Ascending aorta (tissue), 2 donors: ENCODE results near the gene IDS. TPM values are rescaled to one million over a fixed set of nuclear protein-coding genes. Genes with fewer than 3 reads are reported as not detected.
"Not testable (repeated sequence)": the region's sequence is repeated elsewhere in the genome, so short reads cannot be mapped to it uniquely, and the experiment has no call there.

ENCODE experiments used
- DNase-seq, 2 donors: peaks; one replicate each; pipeline ENCODE4 v3.0.0-alpha.2; 2019; ENCODE audit warnings: low spot score in 2 of 2
- H3K27ac ChIP-seq, 2 donors: fragments of 200-600 bp; sonication (generic); one replicate each; pipeline ENCODE4 v1.5.1; 2016 to 2017; ENCODE audit warnings: mild to moderate bottlenecking in 1 of 2
- H3K27me3 ChIP-seq: fragments of 200-600 bp; sonication (generic); one replicate; pipeline ENCODE4 v1.5.1; 2017
- H3K36me3 ChIP-seq, 2 donors: fragments of 200-600 bp; sonication (generic); one replicate each; pipeline ENCODE4 v1.5.1; 2016
- H3K4me1 ChIP-seq, 2 donors: fragments of 200-600 bp; sonication (generic); one replicate each; pipeline ENCODE4 v1.5.1; 2016 to 2017; ENCODE audit warnings: mild to moderate bottlenecking in 1 of 2
- H3K4me3 ChIP-seq, 2 donors: fragments of 200-600 bp; sonication (generic); one replicate each; pipeline ENCODE4 v1.5.1; 2016 to 2017; ENCODE audit warnings: mild to moderate bottlenecking in 1 of 2
- H3K9me3 ChIP-seq, 2 donors: fragments of 200-600 bp; sonication (generic); one replicate each; pipeline ENCODE4 v1.5.1; 2016
- CTCF ChIP-seq, 3 experiments: fragments of 200-600 bp in 2 of 3; fragments of 450-650 bp in 1 of 3; sonication (generic) in 2 of 3; IDR thresholded peaks; one replicate each; pipeline ENCODE4 v1.5.1; 2016 to 2019; ENCODE audit warnings: antibody characterized with exemption in 3 of 3, mild to moderate bottlenecking in 1 of 3, moderate library complexity in 1 of 3
- intact Hi-C: fragments of 100-400 bp; cut with DNase I; formaldehyde crosslinking; loops from one replicate; pipeline ENCODE4 v1.15.1; 2023
- total RNA-seq: library from RNA; depleted of rRNA; stranded (reverse); fragments of >200 nt; gene quantifications from one replicate; pipeline ENCODE4 v1.1.0, GENCODE V29; 2016

Gene IDS
- total RNA-seq, 1 donor from 2014 or later = 82.7 TPM

DNA sequence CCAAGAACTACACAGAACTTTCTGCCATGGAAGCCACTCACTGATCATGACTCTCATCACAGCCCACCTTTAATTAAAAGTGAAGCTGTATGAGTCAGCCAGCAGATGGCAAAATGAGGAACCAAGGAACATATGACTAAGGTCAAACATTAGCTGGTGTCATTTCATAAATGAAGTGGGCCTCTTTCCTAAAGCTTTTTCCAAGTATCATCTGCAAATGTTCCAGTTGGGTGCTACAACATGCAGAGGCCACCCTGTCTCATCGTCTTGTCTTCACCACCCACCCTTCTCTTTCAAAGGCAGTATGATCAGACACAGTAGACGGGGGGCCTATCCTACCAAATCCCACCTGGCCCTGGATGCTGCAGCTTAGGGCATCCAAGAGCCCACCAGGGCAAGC is 26.5 kb upstream of the IDS start:
- Histone ChIP-seq H3K27me3 (no peaks in the 10 kb centered on the region), H3K4me3 (no peak overlapping the region), H3K36me3 (no peaks in the 10 kb centered on the region), H3K27ac (no peak overlapping the region), H3K4me1 (no peaks in the 10 kb centered on the region), H3K9me3 (no peaks in the 10 kb centered on the region)
- no peak for TF ChIP-seq CTCF (IDR thresholded peaks at IDR 0.05)
- no peak for DNase-seq
- intact Hi-C loops = no loop called here

DNA sequence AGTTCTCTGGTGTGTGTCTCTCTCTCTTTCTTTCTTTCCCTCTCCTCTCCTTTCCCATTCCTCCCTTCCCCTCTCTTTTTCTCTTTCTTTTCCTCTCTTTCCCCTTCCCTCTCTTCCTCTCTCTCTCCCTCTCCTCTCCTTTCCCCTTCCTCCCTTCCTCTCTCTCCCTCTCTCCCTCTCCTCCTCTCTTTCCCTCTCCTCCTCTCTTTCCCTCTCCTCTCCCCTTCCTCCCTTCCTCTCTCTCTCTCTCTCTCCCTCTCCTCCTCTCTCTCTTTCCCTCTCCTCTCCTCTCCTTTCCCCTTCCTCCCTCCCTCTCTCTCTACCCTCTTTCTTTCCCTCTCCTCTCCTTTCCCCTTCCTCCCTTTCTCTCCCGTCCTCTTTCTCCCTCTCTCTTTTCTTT is 23.3 kb upstream of the IDS start:
- no peaks in the 10 kb centered on the region for H3K9me3 ChIP-seq
- no peak overlapping the region for H3K27ac ChIP-seq
- TF ChIP-seq CTCF (IDR thresholded peaks at IDR 0.05) = no peak
- H3K36me3 ChIP-seq = no peaks in the 10 kb centered on the region
- no peak for DNase-seq
- intact Hi-C loops = no loop called here
- no peak overlapping the region for H3K4me3 ChIP-seq
- H3K4me1 ChIP-seq = no peaks in the 10 kb centered on the region
- no peaks in the 10 kb centered on the region for H3K27me3 ChIP-seq

GRCh38 chrX:149527705-149528104 is 22.6 kb upstream of the IDS start:
- TF ChIP-seq CTCF (IDR thresholded peaks at IDR 0.05) = peak; percentile 33 to 53 (median 44)
- no peak overlapping the region for H3K27ac ChIP-seq
- H3K27me3 ChIP-seq = no peaks in the 10 kb centered on the region
- intact Hi-C loops = no loop called here
- H3K36me3 ChIP-seq = no peaks in the 10 kb centered on the region
- H3K4me3 ChIP-seq = no peak overlapping the region
- no peaks in the 10 kb centered on the region for H3K9me3 ChIP-seq
- no peaks in the 10 kb centered on the region for H3K4me1 ChIP-seq
- DNase-seq = no peak

DNA sequence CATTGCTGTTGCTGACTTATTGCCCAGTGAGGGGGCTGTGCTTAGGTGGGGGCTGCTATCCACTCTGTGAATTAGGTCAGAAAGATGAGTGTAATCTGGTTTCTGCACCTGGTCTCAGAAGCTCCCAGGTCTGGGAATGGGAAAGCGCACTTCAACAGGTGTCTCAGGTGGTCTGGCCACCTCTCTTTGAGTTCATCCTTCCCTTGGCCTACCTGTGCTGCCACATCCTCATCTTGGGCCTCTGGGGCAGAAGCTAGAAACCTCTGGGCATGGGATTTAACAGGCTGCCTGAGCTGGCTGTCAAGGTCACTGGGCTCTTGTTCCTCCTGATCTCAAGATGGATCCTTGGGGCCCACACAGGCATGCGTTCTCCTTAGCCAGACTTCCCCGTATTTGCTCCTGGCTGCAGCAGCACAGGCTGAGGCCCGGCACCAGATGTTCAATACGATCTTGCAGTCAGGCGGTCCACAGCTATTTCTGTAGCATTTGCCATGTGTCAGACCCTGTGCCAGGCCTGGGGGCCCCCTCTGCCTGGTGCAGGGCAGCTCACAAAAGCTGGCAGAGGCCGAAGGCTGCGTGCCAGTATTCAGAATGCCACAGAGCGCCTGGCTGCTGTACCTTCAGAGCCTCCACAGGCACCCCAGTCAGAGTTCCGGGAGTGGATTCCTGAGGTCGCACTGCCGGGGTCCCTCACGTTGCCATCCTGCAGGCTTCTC is 21.4 kb upstream of the IDS start:
- H3K4me3 ChIP-seq, H3K36me3 ChIP-seq, H3K27me3 ChIP-seq, DNase-seq, intact Hi-C loops, H3K4me1 ChIP-seq, H3K9me3 ChIP-seq: not testable (repeated sequence)
- peak overlapping the region; percentile 27 to 66 for H3K27ac ChIP-seq

GRCh38 chrX:149525903-149526302 is 20.8 kb upstream of the IDS start:
- H3K4me1 ChIP-seq, H3K27me3 ChIP-seq, DNase-seq, intact Hi-C loops, H3K4me3 ChIP-seq, H3K36me3 ChIP-seq, H3K9me3 ChIP-seq: not testable (repeated sequence)
- H3K27ac ChIP-seq = peak overlapping the region; percentile 27 to 66

GRCh38 chrX:149525389-149525788 is 20.3 kb upstream of the IDS start:
- intact Hi-C loops, H3K4me3 ChIP-seq, H3K4me1 ChIP-seq, H3K27me3 ChIP-seq, H3K9me3 ChIP-seq, H3K36me3 ChIP-seq: not testable (repeated sequence)
- DNase-seq = peak; percentile 48 to 75
- H3K27ac ChIP-seq = peak overlapping the region in 1 of 2 donors; percentile 66

DNA sequence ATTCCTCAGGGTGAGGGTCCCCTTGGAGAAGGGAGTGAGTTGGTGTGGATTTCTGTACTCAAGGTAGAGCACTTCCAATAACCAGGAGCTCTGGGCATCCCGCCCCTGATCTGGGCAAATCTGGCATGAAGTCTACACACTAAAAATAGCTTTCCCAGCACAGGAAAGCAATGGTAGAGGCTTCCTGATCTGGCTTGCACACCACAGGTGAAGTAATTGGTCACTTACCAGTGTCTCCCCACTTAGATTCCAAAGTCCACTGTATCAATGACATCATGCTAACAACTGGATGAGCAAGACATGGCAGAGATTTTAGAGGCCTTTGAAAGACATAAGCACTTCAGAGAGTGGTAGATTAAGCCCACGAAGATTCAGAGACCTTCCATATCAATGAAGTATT is 17.8 kb upstream of the IDS start:
- Histone ChIP-seq H3K4me1 (no peaks in the 10 kb centered on the region), H3K9me3 (no peaks in the 10 kb centered on the region), H3K4me3 (no peak overlapping the region), H3K27me3 (no peaks in the 10 kb centered on the region), H3K36me3 (no peaks in the 10 kb centered on the region), H3K27ac (no peak overlapping the region)
- intact Hi-C loops = no loop called here
- TF ChIP-seq CTCF (IDR thresholded peaks at IDR 0.05) = no peak
- no peak for DNase-seq
